H9 (cell line): ENCODE measurements around the gene NRCAM. TPM values are rescaled to one million over a fixed set of nuclear protein-coding genes. Genes with fewer than 3 reads are reported as not detected.

Experiments
- DNase-seq: peaks from one replicate; pipeline ENCODE4 v3.0.0-alpha.2; 2017
- H2AFZ ChIP-seq: one replicate; pipeline ENCODE4 v1.6.1; 2013; ENCODE audit warnings: mild to moderate bottlenecking, low read length, control low read depth, moderate library complexity
- H2AK5ac ChIP-seq: 2 replicates; pipeline ENCODE4 v1.6.1; 2013; ENCODE audit warnings: low read length, control low read depth, mixed read lengths; ENCODE audit not compliant: insufficient read length
- H2BK120ac ChIP-seq: one replicate; pipeline ENCODE4 v1.6.1; 2013; ENCODE audit warnings: low read depth, mild to moderate bottlenecking, low read length, control low read depth, inconsistent platforms; ENCODE audit not compliant: poor library complexity, severe bottlenecking
- H2BK12ac ChIP-seq: 2 replicates; pipeline ENCODE4 v1.6.1; 2013; ENCODE audit warnings: low read length, control low read depth, mixed read lengths, low read depth; ENCODE audit not compliant: insufficient read length
- H2BK15ac ChIP-seq: 2 replicates; pipeline ENCODE4 v1.6.1; 2013; ENCODE audit warnings: low read depth, low read length, control low read depth
- H2BK20ac ChIP-seq: one replicate; pipeline ENCODE4 v1.6.1; 2013; ENCODE audit warnings: low read depth, mild to moderate bottlenecking, low read length, control low read depth, inconsistent platforms; ENCODE audit not compliant: poor library complexity, severe bottlenecking
- H2BK5ac ChIP-seq: 2 replicates; pipeline ENCODE4 v1.6.1; 2013; ENCODE audit warnings: low read length, control low read depth, mixed read lengths; ENCODE audit not compliant: insufficient read length
- H3K14ac ChIP-seq: 2 replicates; pipeline ENCODE4 v1.6.1; 2013; ENCODE audit warnings: low read length, control low read depth; ENCODE audit not compliant: insufficient read depth
- H3K18ac ChIP-seq: 2 replicates; pipeline ENCODE4 v1.6.1; 2013; ENCODE audit warnings: low read depth, mild to moderate bottlenecking, mixed read lengths, low read length, control low read depth; ENCODE audit not compliant: insufficient read length
- H3K23ac ChIP-seq: 2 replicates; pipeline ENCODE4 v1.6.1; 2013; ENCODE audit warnings: low read length, control low read depth, mixed read lengths, low read depth; ENCODE audit not compliant: insufficient read length
- H3K23me2 ChIP-seq: 2 replicates; pipeline ENCODE4 v1.6.1; 2013; ENCODE audit warnings: low read depth, mild to moderate bottlenecking, mixed read lengths, low read length, control low read depth; ENCODE audit not compliant: insufficient read length, poor library complexity, severe bottlenecking
- H3K27ac ChIP-seq: 2 replicates; pipeline ENCODE4 v1.5.1; 2013; ENCODE audit warnings: low read length, control low read depth, mixed read lengths, low read depth; ENCODE audit not compliant: insufficient read length
- H3K27me3 ChIP-seq: 2 replicates; pipeline ENCODE4 v1.6.1; 2013; ENCODE audit warnings: low read length, control low read depth, inconsistent platforms; ENCODE audit not compliant: insufficient read depth
- H3K4ac ChIP-seq: 2 replicates; pipeline ENCODE4 v1.6.1; 2013; ENCODE audit warnings: low read depth, mild to moderate bottlenecking, control low read depth, inconsistent platforms, low read length, moderate library complexity
- H3K4me1 ChIP-seq: 2 replicates; pipeline ENCODE4 v1.6.1; 2013; ENCODE audit warnings: low read length, control low read depth, inconsistent platforms; ENCODE audit not compliant: insufficient read depth
- H3K4me2 ChIP-seq: 2 replicates; pipeline ENCODE4 v1.6.1; 2013; ENCODE audit warnings: low read length, control low read depth, mixed read lengths; ENCODE audit not compliant: insufficient read length, insufficient read depth
- H3K56ac ChIP-seq: 2 replicates; pipeline ENCODE4 v1.6.1; 2013; ENCODE audit warnings: low read depth, mild to moderate bottlenecking, mixed read lengths, low read length, control low read depth; ENCODE audit not compliant: insufficient read length
- H3K79me1 ChIP-seq: 2 replicates; pipeline ENCODE4 v1.6.1; 2013; ENCODE audit warnings: low read depth, mild to moderate bottlenecking, moderate library complexity, low read length, control low read depth, inconsistent platforms; ENCODE audit not compliant: insufficient read depth, poor library complexity, severe bottlenecking
- H3K79me2 ChIP-seq: 2 replicates; pipeline ENCODE4 v1.6.1; 2013; ENCODE audit warnings: low read length, control low read depth, inconsistent platforms; ENCODE audit not compliant: insufficient read depth
- H3K9ac ChIP-seq: 2 replicates; pipeline ENCODE4 v1.6.1; 2013; ENCODE audit warnings: low read length, control low read depth, mixed read lengths; ENCODE audit not compliant: insufficient read length; ENCODE audit errors: extremely low read depth
- H3K9me3 ChIP-seq: one replicate; pipeline ENCODE4 v1.6.1; 2013; ENCODE audit warnings: low read depth, low read length, inconsistent platforms; ENCODE audit not compliant: control insufficient read depth
- H3T11ph ChIP-seq: one replicate; pipeline ENCODE4 v1.6.1; 2013; ENCODE audit warnings: mild to moderate bottlenecking, low read length, control low read depth, inconsistent platforms
- H4K20me1 ChIP-seq: one replicate; pipeline ENCODE4 v1.6.1; 2013; ENCODE audit not compliant: control insufficient read depth, insufficient read length, insufficient read depth
- H4K5ac ChIP-seq: 2 replicates; pipeline ENCODE4 v1.6.1; 2013; ENCODE audit warnings: low read depth, mild to moderate bottlenecking, mixed read lengths, low read length, control low read depth; ENCODE audit not compliant: insufficient read length
- H4K8ac ChIP-seq: replicated peaks from 2 replicates; pipeline ENCODE4 v1.6.1; 2013; ENCODE audit warnings: low read length, control low read depth, mixed read lengths, low read depth; ENCODE audit not compliant: insufficient read length
- H4K91ac ChIP-seq: 2 replicates; pipeline ENCODE4 v1.6.1; 2013; ENCODE audit warnings: low read depth, mild to moderate bottlenecking, moderate library complexity, mixed read lengths, low read length, control low read depth; ENCODE audit not compliant: insufficient read length
- H3K27ac Mint-ChIP-seq, 3 experiments: 2 replicates in 2 of 3; 3 replicates in 1 of 3; pipeline ENCODE4 v1.8.0; 2020 to 2021; ENCODE audit warnings: mixed read lengths in 3 of 3, mild to moderate bottlenecking in 1 of 3, moderate library complexity in 1 of 3
- H3K27me3 Mint-ChIP-seq: 2 replicates; pipeline ENCODE4 v1.8.0; 2021; ENCODE audit warnings: low read depth, mild to moderate bottlenecking, moderate library complexity, mixed read lengths
- H3K36me3 Mint-ChIP-seq, 3 experiments: 2 replicates in 2 of 3; 3 replicates in 1 of 3; pipeline ENCODE4 v1.8.0; 2020 to 2021; ENCODE audit warnings: low read depth in 3 of 3, mixed read lengths in 3 of 3; ENCODE audit not compliant: insufficient read depth in 1 of 3
- H3K4me1 Mint-ChIP-seq, 2 experiments: 2 replicates each; pipeline ENCODE4 v1.8.0; 2020; ENCODE audit warnings: mixed read lengths in 2 of 2
- H3K4me3 Mint-ChIP-seq, 2 experiments: 2 replicates in 1 of 2; 3 replicates in 1 of 2; pipeline ENCODE4 v1.8.0; 2020 to 2021; ENCODE audit warnings: mild to moderate bottlenecking in 2 of 2, mixed read lengths in 2 of 2, moderate library complexity in 1 of 2
- H3K9me3 Mint-ChIP-seq, 2 experiments: 2 replicates in 1 of 2; 3 replicates in 1 of 2; pipeline ENCODE4 v1.8.0; 2020; ENCODE audit warnings: mild to moderate bottlenecking in 2 of 2, mixed read lengths in 2 of 2, moderate library complexity in 1 of 2
- WGBS: extraction: QIAGEN DNeasy Blood & Tissue Kit; methylation state at CpG from one replicate; pipeline ENCODE4 v1.1.7; 2013; ENCODE audit warnings: missing lambda C conversion rate, low lambda C conversion rate, mixed read lengths; ENCODE audit not compliant: insufficient read length; ENCODE audit errors: extremely low coverage; 5-methylcytosine and 5-hydroxymethylcytosine counted together
- total RNA-seq: library from RNA; stranded (reverse); gene quantifications from 2 replicates; pipeline ENCODE4 v1.2.1, GENCODE V29; 2021
- TF ChIP-seq, protein P1 (sequence below): fragments of 200-600 bp; sonication (generic); conservative IDR thresholded peaks from 3 replicates; pipeline ENCODE4 v1.8.0; 2021; ENCODE audit warnings: antibody characterized with exemption, mild to moderate bottlenecking

The NRCAM gene
- total RNA-seq, 1 experiment from 2014 or later = 2.3 TPM

DNA sequence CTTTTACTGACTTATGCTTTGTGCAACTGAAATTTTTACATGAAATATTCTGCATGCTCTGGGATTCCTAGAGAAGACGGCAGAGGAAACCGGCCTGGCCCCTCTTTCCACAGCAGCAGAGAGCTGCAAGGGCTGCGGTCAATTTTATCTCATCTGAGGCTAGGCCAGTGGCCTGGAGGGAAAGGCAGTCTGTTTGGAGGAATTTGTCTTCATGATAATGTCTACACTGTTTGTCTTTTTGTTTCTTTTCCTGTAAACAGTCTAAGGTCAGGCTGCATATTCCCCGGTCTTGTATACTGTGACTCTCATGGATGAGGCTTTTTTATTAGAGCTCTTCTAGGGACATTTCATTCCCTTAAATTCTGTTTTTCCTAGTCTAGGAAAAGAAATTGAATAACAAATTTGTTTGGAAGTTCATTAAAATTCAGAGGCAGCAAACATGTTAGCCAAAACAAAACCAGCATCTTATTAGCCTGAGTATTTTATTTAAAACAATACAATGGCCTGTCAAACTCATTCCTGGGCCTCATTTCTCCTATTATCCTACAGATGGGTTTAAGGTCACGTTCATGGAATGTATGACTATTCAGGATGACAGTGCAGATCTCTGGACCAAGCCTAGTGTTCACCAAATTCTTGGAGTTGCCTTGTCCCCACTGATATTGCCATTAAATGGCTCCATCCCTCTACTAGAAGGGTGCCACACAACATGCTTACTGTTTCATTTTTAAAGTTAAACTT lies 352.5 kb downstream of the NRCAM start:
- H3K4me3 Mint-ChIP-seq = no peak overlapping the region
- H3K9me3 Mint-ChIP-seq = no peaks in the 10 kb centered on the region
- H3K27me3 Mint-ChIP-seq = no peaks in the 10 kb centered on the region; the same call in 1 of the 2 replicates

More for the DNA sequence above, 352.5 kb downstream of the NRCAM start:
- no CpG with 5 or more reads among the region's 5 CpGs for WGBS
- Histone ChIP-seq H2BK20ac (no peak overlapping the region), H3K9me3 (no peaks in the 10 kb centered on the region), H2BK5ac (no peak overlapping the region), H4K20me1 (no peaks in the 10 kb centered on the region), H2AK5ac (no peak overlapping the region), H2BK15ac (no peak overlapping the region), H3K4me2 (no peak overlapping the region), H3K79me2 (no peaks in the 10 kb centered on the region), H2BK12ac (no peak overlapping the region), H3K79me1 (no peaks in the 10 kb centered on the region), H3K4ac (no peak overlapping the region), H3K23me2 (no peaks in the 10 kb centered on the region), H3K27me3 (no peaks in the 10 kb centered on the region), H3K4me1 (no peaks in the 10 kb centered on the region), H3T11ph (no peak overlapping the region), H3K14ac (no peak overlapping the region), H4K8ac (no peak overlapping the region), H3K23ac (no peak overlapping the region), H4K5ac (no peak overlapping the region), H3K9ac (no peak overlapping the region), H3K56ac (no peak overlapping the region), H4K91ac (no peak overlapping the region), H2BK120ac (no peak overlapping the region), H3K27ac (no peak overlapping the region), H2AFZ (no peak overlapping the region), H3K18ac (no peak overlapping the region)
- TF ChIP-seq, protein P1, sequence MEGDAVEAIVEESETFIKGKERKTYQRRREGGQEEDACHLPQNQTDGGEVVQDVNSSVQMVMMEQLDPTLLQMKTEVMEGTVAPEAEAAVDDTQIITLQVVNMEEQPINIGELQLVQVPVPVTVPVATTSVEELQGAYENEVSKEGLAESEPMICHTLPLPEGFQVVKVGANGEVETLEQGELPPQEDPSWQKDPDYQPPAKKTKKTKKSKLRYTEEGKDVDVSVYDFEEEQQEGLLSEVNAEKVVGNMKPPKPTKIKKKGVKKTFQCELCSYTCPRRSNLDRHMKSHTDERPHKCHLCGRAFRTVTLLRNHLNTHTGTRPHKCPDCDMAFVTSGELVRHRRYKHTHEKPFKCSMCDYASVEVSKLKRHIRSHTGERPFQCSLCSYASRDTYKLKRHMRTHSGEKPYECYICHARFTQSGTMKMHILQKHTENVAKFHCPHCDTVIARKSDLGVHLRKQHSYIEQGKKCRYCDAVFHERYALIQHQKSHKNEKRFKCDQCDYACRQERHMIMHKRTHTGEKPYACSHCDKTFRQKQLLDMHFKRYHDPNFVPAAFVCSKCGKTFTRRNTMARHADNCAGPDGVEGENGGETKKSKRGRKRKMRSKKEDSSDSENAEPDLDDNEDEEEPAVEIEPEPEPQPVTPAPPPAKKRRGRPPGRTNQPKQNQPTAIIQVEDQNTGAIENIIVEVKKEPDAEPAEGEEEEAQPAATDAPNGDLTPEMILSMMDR = no peak
- no peak for DNase-seq
- Mint-ChIP-seq H3K27ac (no peak overlapping the region), H3K4me1 (no peaks in the 10 kb centered on the region), H3K36me3 (no peaks in the 10 kb centered on the region)
